Activated CD8-positive, alpha-beta memory T cell treated with anti-CD3 and anti-CD28 coated beads, Interleukin-2, amount 50 U/mL, for 4 hours (primary cell): ENCODE measurements around the gene NFKB1.
"Not testable (repeated sequence)": the region's sequence is repeated elsewhere in the genome, so short reads cannot be mapped to it uniquely, and the experiment has no call there.

Source experiments
- DNase-seq: peaks from one replicate; pipeline ENCODE4 v3.0.0-alpha.2; 2020

The NFKB1 gene

GRCh38 chr4:102604222-102604940 lies 103.2 kb downstream of the NFKB1 start:
- no peak for DNase-seq

GRCh38 chr4:102606261-102606660 lies 105.1 kb downstream of the NFKB1 start:
- no peak for DNase-seq

- no peak for DNase-seq
Measured at GRCh38 chr4:102606846-102607450, 105.8 kb downstream of the NFKB1 start.

GRCh38 chr4:102608190-102608589 lies 107.0 kb downstream of the NFKB1 start:
- no peak for DNase-seq

- DNase-seq = no peak
Measured at GRCh38 chr4:102610007-102610406, 108.8 kb downstream of the NFKB1 start.

GRCh38 chr4:102610476-102610875 lies 109.3 kb downstream of the NFKB1 start:
- no peak for DNase-seq

GRCh38 chr4:102612210-102612609 lies 111.1 kb downstream of the NFKB1 start:
- DNase-seq = no peak

GRCh38 chr4:102612824-102613366 lies 111.7 kb downstream of the NFKB1 start:
- peak; percentile 44 for DNase-seq

- no peak for DNase-seq
Measured at GRCh38 chr4:102614801-102615200, 113.6 kb downstream of the NFKB1 start.

- DNase-seq = no peak
Measured at GRCh38 chr4:102616636-102617035, 115.5 kb downstream of the NFKB1 start.

GRCh38 chr4:102619021-102619420 lies 117.9 kb downstream of the NFKB1 start:
- DNase-seq = not testable (repeated sequence)

- not testable (repeated sequence) for DNase-seq
Measured at GRCh38 chr4:102619776-102620631, 118.8 kb downstream of the NFKB1 start.

GRCh38 chr4:102620697-102621497 lies 119.7 kb downstream of the NFKB1 start:
- DNase-seq = no peak

- DNase-seq = no peak
Measured at GRCh38 chr4:102623622-102624021, 122.5 kb downstream of the NFKB1 start.

- no peak for DNase-seq
Measured at GRCh38 chr4:102624505-102624904, 123.3 kb downstream of the NFKB1 start.

GRCh38 chr4:102625232-102625930 lies 124.2 kb downstream of the NFKB1 start:
- DNase-seq = peak; percentile 61

GRCh38 chr4:102627831-102628523 lies 126.8 kb downstream of the NFKB1 start:
- no peak for DNase-seq

GRCh38 chr4:102629673-102630072 lies 128.5 kb downstream of the NFKB1 start:
- DNase-seq = no peak

- DNase-seq = no peak
Measured at GRCh38 chr4:102631616-102632015, 130.5 kb downstream of the NFKB1 start.

- DNase-seq = no peak
Measured at GRCh38 chr4:102632241-102633065, 131.3 kb downstream of the NFKB1 start.
